ENCODE measurements around the gene PNO1. TPM values are rescaled to one million over a fixed set of nuclear protein-coding genes. Genes with fewer than 3 reads are reported as not detected.

The PNO1 gene
- total and polyA plus RNA-seq, 10 of the 15 experiments (the other 5 are each of a cell fraction or from before 2014, with no cell fraction given): 9.7 to 60.2 (median 30.3) TPM

DNA sequence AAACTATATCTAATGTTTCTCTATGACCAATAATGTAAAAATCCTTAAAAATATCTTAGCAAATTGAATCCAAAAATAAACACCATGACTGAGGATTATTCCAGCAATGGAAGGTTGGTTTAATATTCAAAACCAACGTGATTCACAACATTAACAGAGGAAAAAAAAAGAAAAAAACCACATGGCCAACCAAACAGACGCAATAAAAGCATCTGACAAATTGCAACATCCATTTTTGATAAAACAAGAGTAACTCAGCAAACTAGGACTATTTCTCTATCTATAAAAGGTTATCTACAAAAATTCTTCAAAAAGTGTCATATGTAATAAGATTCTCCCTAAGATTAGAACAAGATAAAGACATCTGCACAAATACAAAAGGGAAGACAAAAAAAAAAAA lies 65.7 kb downstream of the PNO1 start:
- no peak overlapping the region for H3K4me2 ChIP-seq (ENCODE audit: control insufficient read depth, insufficient read depth)
- DNase-seq (ENCODE audit: low read depth, low spot score) (no peak), FAIRE-seq (no peak), ATAC-seq (no peak)
- H3K9ac ChIP-seq (ENCODE audit: control insufficient read depth, insufficient read depth, low read length): no peak overlapping the region
- in situ Hi-C loops (cut with MboI): no loop called here
- ChIA-PET CTCF (interaction anchor here (1.2 to 4.4 kb wide), 7 partner anchors 11 to 101 kb away, joined by 3 to 61 read pairs (median 7); no protein-coding TSS in a partner anchor), SMC1A (ENCODE audit: uncharacterized antibody, unreplicated experiment) (interaction anchor here (1.1 to 5.8 kb wide), 5 partner anchors 10 to 101 kb away, joined by 4 to 42 read pairs (median 7); no protein-coding TSS in a partner anchor), RAD21 (ENCODE audit: unreplicated experiment) (interaction anchor here (0.7 to 1.5 kb wide), 3 partner anchors 14 to 29 kb away, joined by 3 to 7 read pairs (median 3); no protein-coding TSS in a partner anchor), POLR2A (interaction anchor here (0.9 kb wide), 1 partner anchor 20 kb away, joined by 3 read pairs; no protein-coding TSS in a partner anchor)
- no peak overlapping the region for H2AFZ ChIP-seq (ENCODE audit: control insufficient read depth, low read depth, low read length)
- 54% methylated on average over 2 of the region's 2 CpGs for WGBS (ENCODE audit: insufficient coverage, insufficient replicate concordance, low lambda C conversion rate, missing lambda C conversion rate)
- 0 out of 2 replicates have a peak, but pooled peaks cover 2% of the 10 kb centered on the region for H4K20me1 ChIP-seq (ENCODE audit: control insufficient read depth, insufficient read depth)
- no TSS peak for BruUV-seq (replicated peaks)
- peaks cover 0 to 2% of the 10 kb centered on the region in 2 experiments; a peak in 1 of 4 replicates for H3K36me3 ChIP-seq (ENCODE audit: control insufficient read depth in 2 of 2, insufficient read depth in 2 of 2, low read length in 1 of 2)
- peaks cover 92% of the 10 kb centered on the region for H3K79me2 ChIP-seq (ENCODE audit: control insufficient read depth, insufficient read depth, low read length)
- H3K9me3 ChIP-seq (replicated peaks; ENCODE audit: control insufficient read depth, insufficient read depth, low read length): peaks cover 6% of the 10 kb centered on the region
- peaks cover 13% of the 10 kb centered on the region; the same call in 1 of the 2 replicates for H3K4me1 ChIP-seq (ENCODE audit: control insufficient read depth, insufficient read depth, low read length)
- H3K27ac ChIP-seq (ENCODE audit: control insufficient read depth, insufficient read depth): no peak overlapping the region
- no peaks in the 10 kb centered on the region for H3K27me3 ChIP-seq (replicated peaks in 1 of 2; ENCODE audit: control insufficient read depth in 2 of 2, insufficient read depth in 2 of 2, low read length in 1 of 2)
- H3K4me3 ChIP-seq: no peak overlapping the region
- intact Hi-C loops (cut with micrococcal nuclease; ENCODE audit: unreplicated experiment): no loop called here
- TF ChIP-seq USF2 (IDR thresholded peaks at IDR 0.05; ENCODE audit: borderline replicate concordance, low read depth, low read length): no peak
- no peak for TF ChIP-seq RAD21 (IDR thresholded peaks at IDR 0.05; ENCODE audit: insufficient read depth, low read depth, low read length)
- no peak for TF ChIP-seq CBX5 (IDR thresholded peaks at IDR 0.05; ENCODE audit: low read depth)
- TF ChIP-seq REST (IDR thresholded peaks at IDR 0.05; ENCODE audit: low read depth, low read length): no peak
- TF ChIP-seq, protein P1, sequence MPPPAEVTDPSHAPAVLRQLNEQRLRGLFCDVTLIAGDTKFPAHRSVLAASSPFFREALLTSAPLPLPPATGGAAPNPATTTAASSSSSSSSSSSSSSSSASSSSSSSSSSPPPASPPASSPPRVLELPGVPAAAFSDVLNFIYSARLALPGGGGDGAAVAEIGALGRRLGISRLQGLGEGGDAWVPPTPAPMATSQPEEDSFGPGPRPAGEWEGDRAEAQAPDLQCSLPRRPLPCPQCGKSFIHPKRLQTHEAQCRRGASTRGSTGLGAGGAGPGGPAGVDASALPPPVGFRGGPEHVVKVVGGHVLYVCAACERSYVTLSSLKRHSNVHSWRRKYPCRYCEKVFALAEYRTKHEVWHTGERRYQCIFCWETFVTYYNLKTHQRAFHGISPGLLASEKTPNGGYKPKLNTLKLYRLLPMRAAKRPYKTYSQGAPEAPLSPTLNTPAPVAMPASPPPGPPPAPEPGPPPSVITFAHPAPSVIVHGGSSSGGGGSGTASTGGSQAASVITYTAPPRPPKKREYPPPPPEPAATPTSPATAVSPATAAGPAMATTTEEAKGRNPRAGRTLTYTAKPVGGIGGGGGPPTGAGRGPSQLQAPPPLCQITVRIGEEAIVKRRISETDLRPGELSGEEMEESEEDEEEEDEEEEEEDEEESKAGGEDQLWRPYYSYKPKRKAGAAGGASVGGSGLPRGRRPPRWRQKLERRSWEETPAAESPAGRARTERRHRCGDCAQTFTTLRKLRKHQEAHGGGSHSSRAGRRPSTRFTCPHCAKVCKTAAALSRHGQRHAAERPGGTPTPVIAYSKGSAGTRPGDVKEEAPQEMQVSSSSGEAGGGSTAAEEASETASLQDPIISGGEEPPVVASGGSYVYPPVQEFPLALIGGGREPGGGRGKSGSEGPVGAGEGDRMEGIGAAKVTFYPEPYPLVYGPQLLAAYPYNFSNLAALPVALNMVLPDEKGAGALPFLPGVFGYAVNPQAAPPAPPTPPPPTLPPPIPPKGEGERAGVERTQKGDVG (CRISPR knock-in tag; IDR thresholded peaks at IDR 0.05): no peak
- TF ChIP-seq MTA2 (IDR thresholded peaks at IDR 0.05; ENCODE audit: low read depth): no peak
- no peak for TF ChIP-seq ATF7 (IDR thresholded peaks at IDR 0.05; ENCODE audit: low read depth)
- no peak for TF ChIP-seq NFXL1 (IDR thresholded peaks at IDR 0.05; ENCODE audit: borderline replicate concordance)
- no peak for TF ChIP-seq RELA (IDR thresholded peaks at IDR 0.05; ENCODE audit: borderline replicate concordance, partially characterized antibody)
- no peak for TF ChIP-seq ZNF24 (IDR thresholded peaks at IDR 0.05)
- TF ChIP-seq, protein P2, sequence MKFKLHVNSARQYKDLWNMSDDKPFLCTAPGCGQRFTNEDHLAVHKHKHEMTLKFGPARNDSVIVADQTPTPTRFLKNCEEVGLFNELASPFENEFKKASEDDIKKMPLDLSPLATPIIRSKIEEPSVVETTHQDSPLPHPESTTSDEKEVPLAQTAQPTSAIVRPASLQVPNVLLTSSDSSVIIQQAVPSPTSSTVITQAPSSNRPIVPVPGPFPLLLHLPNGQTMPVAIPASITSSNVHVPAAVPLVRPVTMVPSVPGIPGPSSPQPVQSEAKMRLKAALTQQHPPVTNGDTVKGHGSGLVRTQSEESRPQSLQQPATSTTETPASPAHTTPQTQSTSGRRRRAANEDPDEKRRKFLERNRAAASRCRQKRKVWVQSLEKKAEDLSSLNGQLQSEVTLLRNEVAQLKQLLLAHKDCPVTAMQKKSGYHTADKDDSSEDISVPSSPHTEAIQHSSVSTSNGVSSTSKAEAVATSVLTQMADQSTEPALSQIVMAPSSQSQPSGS (IDR thresholded peaks at IDR 0.05; ENCODE audit: low read length): no peak
- no peak for TF ChIP-seq RB1 (IDR thresholded peaks at IDR 0.05; ENCODE audit: borderline replicate concordance)
- TF ChIP-seq NFYA (IDR thresholded peaks at IDR 0.05; ENCODE audit: borderline replicate concordance, low read depth, low read length): no peak
- no peak for TF ChIP-seq CREB1 (IDR thresholded peaks at IDR 0.05; ENCODE audit: low read depth)
- no peak for TF ChIP-seq SMAD5 (IDR thresholded peaks at IDR 0.05; ENCODE audit: low read depth)
- no peak for TF ChIP-seq POLR2AphosphoS5 (IDR thresholded peaks at IDR 0.05; ENCODE audit: low read length)

Data from GM12878 (cell line).